ENCODE measurements around the gene TRIM7.

- TF ChIP-seq CTCF (IDR thresholded peaks at IDR 0.05; ENCODE audit: low read depth, low read length, poor library complexity, severe bottlenecking) = no peak
- TF ChIP-seq EZH2phosphoT487 (IDR thresholded peaks at IDR 0.05; ENCODE audit: borderline replicate concordance, low read length) = no peak
Measured at GRCh38 chr5:181158869-181159268, 46.1 kb downstream of the TRIM7 start.
